H1 (cell line): ENCODE measurements around the gene CYP2C18. TPM values are rescaled to one million over a fixed set of nuclear protein-coding genes. Genes with fewer than 3 reads are reported as not detected.

Experiments
- CTCF ChIA-PET: fragments of 300-600 bp; sonication (Branson Sonifier 250); formaldehyde crosslinking; loops from one replicate; lab custom pipeline; 2021; ENCODE audit not compliant: partially characterized antibody; lab: Charles Lee
- POLR2A ChIA-PET: fragments of 300-600 bp; sonication (Branson Sonifier 250); formaldehyde crosslinking; loops from one replicate; lab custom pipeline; 2021; ENCODE audit warnings: inconsistent platforms; ENCODE audit not compliant: partially characterized antibody; lab: Charles Lee
- DNase-seq, 2 experiments: peaks; one replicate each; pipeline versions ENCODE4 v3.0.0 to v3.0.0-alpha.2; 2010 to 2022; ENCODE audit warnings: low spot score in 2 of 2, low read depth in 1 of 2, mixed read lengths in 1 of 2
- FAIRE-seq: peaks from 2 replicates; lab custom pipeline; 2011; peaks lifted over from hg19 to GRCh38; lab: Jason Lieb, UNC
- H2AFZ ChIP-seq: 2 replicates; pipeline ENCODE4 v1.8.1; 2012; ENCODE audit warnings: low read length, inconsistent platforms
- H2AK5ac ChIP-seq: 2 replicates; pipeline ENCODE4 v1.6.1; 2013; ENCODE audit warnings: low read depth, low read length
- H2BK120ac ChIP-seq: replicated peaks from 2 replicates; pipeline ENCODE3; 2013; ENCODE audit warnings: low read depth, low read length, inconsistent platforms
- H2BK12ac ChIP-seq: 2 replicates; pipeline ENCODE4 v1.6.1; 2013; ENCODE audit warnings: low read depth, low read length
- H2BK15ac ChIP-seq: 2 replicates; pipeline ENCODE4 v1.6.1; 2013; ENCODE audit warnings: low read length
- H2BK20ac ChIP-seq: 2 replicates; pipeline ENCODE4 v1.6.1; 2013; ENCODE audit warnings: low read length
- H2BK5ac ChIP-seq: 2 replicates; pipeline ENCODE4 v1.6.1; 2013; ENCODE audit warnings: low read depth, low read length
- H3K14ac ChIP-seq: 2 replicates; pipeline ENCODE4 v1.6.1; 2013; ENCODE audit warnings: inconsistent platforms; ENCODE audit not compliant: insufficient read length
- H3K18ac ChIP-seq: 2 replicates; pipeline ENCODE4 v1.6.1; 2013; ENCODE audit warnings: low read length; ENCODE audit errors: extremely low read depth
- H3K23ac ChIP-seq: 2 replicates; pipeline ENCODE4 v1.6.1; 2013; ENCODE audit warnings: inconsistent platforms; ENCODE audit not compliant: insufficient read length
- H3K23me2 ChIP-seq: 2 replicates; pipeline ENCODE4 v1.6.1; 2013; ENCODE audit warnings: low read depth, low read length
- H3K27ac ChIP-seq: 2 replicates; pipeline ENCODE4 v1.6.1; 2011; ENCODE audit warnings: low read depth, low read length, inconsistent platforms
- H3K27me3 ChIP-seq, 4 experiments: replicated peaks in 1 of 4; 1 replicate in 1 of 4; 2 replicates in 3 of 4; pipeline versions ENCODE4 v1.6.1 to v1.8.1; 2011 to 2013; ENCODE audit warnings: low read length in 3 of 4, mild to moderate bottlenecking in 3 of 4, inconsistent platforms in 2 of 4, mixed read lengths in 2 of 4, moderate library complexity in 1 of 4; ENCODE audit not compliant: control insufficient read depth in 3 of 4, insufficient read depth in 3 of 4; ENCODE audit errors: extremely low read depth in 1 of 4
- H3K36me3 ChIP-seq, 4 experiments: 2 replicates each; pipeline versions ENCODE4 v1.6.1 to v1.8.1; 2011 to 2013; ENCODE audit warnings: mild to moderate bottlenecking in 4 of 4, low read length in 3 of 4, moderate library complexity in 2 of 4, control low read depth in 1 of 4, inconsistent platforms in 1 of 4; ENCODE audit not compliant: insufficient read depth in 4 of 4, control insufficient read depth in 2 of 4
- H3K4ac ChIP-seq: replicated peaks from 2 replicates; pipeline ENCODE3; 2013; ENCODE audit warnings: low read length, low read depth, mixed read lengths, inconsistent platforms; ENCODE audit not compliant: insufficient read length
- H3K4me1 ChIP-seq, 4 experiments: replicated peaks in 1 of 4; 1 replicate in 1 of 4; 2 replicates in 3 of 4; pipeline versions ENCODE4 v1.6.1 to v1.8.1; 2011 to 2013; ENCODE audit warnings: low read length in 3 of 4, inconsistent platforms in 2 of 4, mixed read lengths in 1 of 4; ENCODE audit not compliant: insufficient read depth in 4 of 4, control insufficient read depth in 3 of 4
- H3K4me2 ChIP-seq, 2 experiments: 2 replicates each; pipeline versions ENCODE4 v1.6.1 to v1.8.1; 2011 to 2013; ENCODE audit warnings: low read depth in 2 of 2, low read length in 2 of 2, control low read depth in 1 of 2, inconsistent platforms in 1 of 2, mild to moderate bottlenecking in 1 of 2; ENCODE audit not compliant: insufficient read depth in 1 of 2
- H3K4me3 ChIP-seq, 4 experiments: fragments of 200-600, 300-600 bp in 1 of 4; sonication (generic), shearing (Covaris generic), sonication (Bioruptor Twin) in 1 of 4; 2 replicates each; pipeline versions ENCODE4 v1.5.1 to v1.8.1; 2011 to 2016; ENCODE audit warnings: low read length in 4 of 4, low read depth in 3 of 4, control low read depth in 2 of 4, inconsistent platforms in 2 of 4, mild to moderate bottlenecking in 2 of 4, mixed read lengths in 1 of 4, moderate library complexity in 1 of 4; ENCODE audit not compliant: insufficient read depth in 2 of 4; ENCODE audit errors: extremely low read depth in 1 of 4
- H3K56ac ChIP-seq: replicated peaks from 2 replicates; pipeline ENCODE3; 2013; ENCODE audit warnings: low read depth, mild to moderate bottlenecking, mixed read lengths, low read length, inconsistent platforms; ENCODE audit not compliant: insufficient read length
- H3K79me1 ChIP-seq: 2 replicates; pipeline ENCODE4 v1.6.1; 2013; ENCODE audit warnings: low read depth, low read length, control low read depth
- H3K79me2 ChIP-seq, 2 experiments: 2 replicates each; pipeline versions ENCODE4 v1.6.1 to v1.8.1; 2012 to 2013; ENCODE audit warnings: low read length in 2 of 2, mild to moderate bottlenecking in 2 of 2, inconsistent platforms in 1 of 2; ENCODE audit not compliant: insufficient read depth in 2 of 2, control insufficient read depth in 1 of 2
- H3K9ac ChIP-seq, 4 experiments: replicated peaks in 1 of 4; 1 replicate in 1 of 4; 2 replicates in 3 of 4; pipeline versions ENCODE4 v1.6.1 to v1.8.1; 2011 to 2013; ENCODE audit warnings: low read depth in 3 of 4, low read length in 3 of 4, control low read depth in 2 of 4, mild to moderate bottlenecking in 2 of 4, moderate library complexity in 2 of 4, inconsistent platforms in 1 of 4; ENCODE audit errors: extremely low read depth in 1 of 4
- H3K9me3 ChIP-seq, 2 experiments: 2 replicates each; pipeline versions ENCODE4 v1.6.1 to v1.8.1; 2012 to 2013; ENCODE audit warnings: mild to moderate bottlenecking in 2 of 2, moderate library complexity in 2 of 2, control low read depth in 1 of 2, inconsistent platforms in 1 of 2, low read depth in 1 of 2, low read length in 1 of 2, mixed read lengths in 1 of 2; ENCODE audit not compliant: insufficient read depth in 2 of 2
- H4K20me1 ChIP-seq, 2 experiments: replicated peaks in 1 of 2; 2 replicates each; pipeline versions ENCODE3 to v1.8.1; 2011 to 2013; ENCODE audit warnings: inconsistent platforms in 2 of 2, low read length in 2 of 2, mild to moderate bottlenecking in 1 of 2; ENCODE audit not compliant: insufficient read depth in 2 of 2, control insufficient read depth in 1 of 2
- H4K5ac ChIP-seq: 2 replicates; pipeline ENCODE4 v1.6.1; 2013; ENCODE audit warnings: low read length, low read depth, mixed read lengths, inconsistent platforms; ENCODE audit not compliant: insufficient read length
- H4K8ac ChIP-seq: 2 replicates; pipeline ENCODE4 v1.8.0; 2013; ENCODE audit warnings: mild to moderate bottlenecking, moderate library complexity, low read length, inconsistent platforms; ENCODE audit not compliant: insufficient read depth; ENCODE audit errors: extremely low read depth
- H4K91ac ChIP-seq: replicated peaks from 2 replicates; pipeline ENCODE3; 2013; ENCODE audit warnings: low read length, mixed read lengths, inconsistent platforms; ENCODE audit not compliant: insufficient read length
- ASH2L ChIP-seq: fragments of 200-600, 300-600 bp; sonication (generic); IDR thresholded peaks from one replicate; pipeline ENCODE4 v1.7.1; 2017; ENCODE audit warnings: low read length
- CBX8 ChIP-seq: fragments of 300-800, 300-1000 bp; sonication (generic); IDR thresholded peaks from 2 replicates; pipeline ENCODE4 v1.7.1; 2016; ENCODE audit warnings: low read depth, low read length, borderline replicate concordance
- EZH2 ChIP-seq: fragments of 200-600 bp; sonication (generic); IDR thresholded peaks from 2 replicates; pipeline ENCODE4 v1.7.1; 2012; ENCODE audit warnings: low read depth, mild to moderate bottlenecking, moderate library complexity, low read length, inconsistent platforms; ENCODE audit not compliant: severe bottlenecking
- HDAC2 ChIP-seq, 2 experiments: fragments of 300-600 bp in 1 of 2; sonication (generic) in 1 of 2; IDR thresholded peaks; 2 replicates each; pipeline ENCODE4 v1.6.1; 2011 to 2012; ENCODE audit warnings: low read depth in 2 of 2, low read length in 2 of 2, mild to moderate bottlenecking in 2 of 2, moderate library complexity in 2 of 2, borderline replicate concordance in 1 of 2, inconsistent platforms in 1 of 2
- HDAC6 ChIP-seq: IDR thresholded peaks from one replicate; pipeline ENCODE4 v1.7.1; 2012; ENCODE audit warnings: low read depth, mild to moderate bottlenecking, inconsistent platforms, low read length, moderate library complexity
- JUND ChIP-seq: IDR thresholded peaks from 2 replicates; pipeline ENCODE4 v1.6.1; 2011; ENCODE audit warnings: mild to moderate bottlenecking, improper control_type of control experiment, low read length
- KDM1A ChIP-seq: fragments of 200-600, 300-600 bp; sonication (generic); IDR thresholded peaks from 2 replicates; pipeline ENCODE4 v1.7.1; 2016; ENCODE audit warnings: mild to moderate bottlenecking, low read length, borderline replicate concordance
- NRF1 ChIP-seq: IDR thresholded peaks from 2 replicates; pipeline ENCODE4 v1.6.1; 2011; ENCODE audit warnings: mild to moderate bottlenecking, low read depth, low read length, improper control_type of control experiment
- RAD21 ChIP-seq, 2 experiments: IDR thresholded peaks in 1 of 2; conservative IDR thresholded peaks in 1 of 2; 2 replicates each; pipeline ENCODE4 v1.6.1; 2011; ENCODE audit warnings: low read depth in 2 of 2, low read length in 2 of 2, improper control_type of control experiment in 1 of 2, inconsistent platforms in 1 of 2, mild to moderate bottlenecking in 1 of 2, moderate library complexity in 1 of 2
- RFX5 ChIP-seq: IDR thresholded peaks from 2 replicates; pipeline ENCODE4 v1.6.1; 2011; ENCODE audit warnings: low read depth, low read length, improper control_type of control experiment, borderline replicate concordance
- SP1 ChIP-seq: IDR thresholded peaks from 2 replicates; pipeline ENCODE4 v1.6.1; 2011; ENCODE audit warnings: low read depth, low read length
- SP2 ChIP-seq: IDR thresholded peaks from 2 replicates; pipeline ENCODE4 v1.6.1; 2012; ENCODE audit warnings: mild to moderate bottlenecking, low read length, inconsistent platforms
- SUZ12 ChIP-seq: fragments of 200-600 bp; sonication (generic); IDR thresholded peaks from 2 replicates; pipeline ENCODE4 v1.6.1; 2012; ENCODE audit warnings: mild to moderate bottlenecking, inconsistent platforms, low read length, moderate library complexity, mixed read lengths
- TEAD4 ChIP-seq: IDR thresholded peaks from 2 replicates; pipeline ENCODE4 v1.6.1; 2012; ENCODE audit warnings: low read depth, low read length, inconsistent platforms, mixed read lengths
- polyA plus RNA-seq, 7 experiments: library from polyadenylated mRNA; depleted of rRNA in 3 of 7; stranded (reverse) in 5 of 7; unstranded in 2 of 7; fragments of >200 nt in 5 of 7; fragments of 200-250 nt in 2 of 7; gene quantifications; 1 replicate in 5 of 7; 2 replicates in 1 of 7; 4 replicates in 1 of 7; pipeline versions ENCODE4 v1.2.1 to v1.2.3, GENCODE V29; 2011 to 2013; ENCODE audit warnings: missing spikeins in 2 of 7, mixed read lengths in 2 of 7
- total RNA-seq: library from RNA; stranded (reverse); fragmentation: NEBNext Ultra II Directional; extraction: Animal tissue kit (Norgen Biotek cat#: 25700); gene quantifications from 2 replicates; pipeline ENCODE4 v1.2.1, GENCODE V29; 2021
- TF ChIP-seq, protein P1 (sequence below): IDR thresholded peaks from 2 replicates; pipeline ENCODE4 v1.6.1; 2011; ENCODE audit warnings: low read length, improper control_type of control experiment

CYP2C18 gene
- total and polyA plus RNA-seq, 2 of the 8 experiments (the other 6 are each of a cell fraction or from before 2014, with no cell fraction given) = 0.17 TPM; not detected in 1

DNA sequence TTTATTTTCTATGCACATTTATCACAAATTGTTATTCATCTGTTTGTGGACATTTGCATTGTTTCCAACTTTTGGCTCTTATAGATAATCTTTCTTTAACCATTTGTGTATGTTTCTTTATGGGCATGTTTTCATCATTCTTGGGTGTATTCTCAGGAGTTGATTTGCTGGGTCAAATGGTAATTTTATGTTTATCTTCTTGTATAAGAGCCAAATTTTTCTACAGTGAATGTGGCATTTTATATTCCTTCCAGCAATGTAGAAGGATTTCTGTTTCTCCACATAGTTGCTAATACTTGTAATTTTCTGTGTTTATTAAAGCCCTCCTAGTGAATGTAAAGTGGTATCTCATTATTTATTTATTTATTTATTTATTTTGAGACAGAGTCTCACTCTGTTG, 100.7 kb downstream of the CYP2C18 start:
- Histone ChIP-seq H3K4me2 (no peak overlapping the region), H4K20me1 (no peaks in the 10 kb centered on the region), H2AK5ac (no peak overlapping the region), H2BK20ac (no peak overlapping the region), H3K14ac (no peak overlapping the region), H3K27ac (no peak overlapping the region), H3K79me1 (no peaks in the 10 kb centered on the region), H3K79me2 (no peaks in the 10 kb centered on the region), H2BK12ac (no peak overlapping the region), H3K4me1 (no peaks in the 10 kb centered on the region), H4K8ac (no peak overlapping the region), H3K4ac (no peak overlapping the region), H2BK15ac (no peak overlapping the region), H3K23me2 (no peaks in the 10 kb centered on the region), H3K9ac (no peak overlapping the region), H3K18ac (no peak overlapping the region), H3K9me3 (no peaks in the 10 kb centered on the region), H4K5ac (no peak overlapping the region), H3K23ac (no peak overlapping the region), H3K4me3 (no peak overlapping the region), H3K27me3 (no peaks in the 10 kb centered on the region), H2AFZ (no peak overlapping the region), H2BK5ac (no peak overlapping the region), H2BK120ac (no peak overlapping the region), H4K91ac (no peak overlapping the region), H3K56ac (no peak overlapping the region), H3K36me3 (no peaks in the 10 kb centered on the region)
- FAIRE-seq (no peak), DNase-seq (no peak)
- ChIA-PET CTCF (no interaction called here), POLR2A (no interaction called here)
- TF ChIP-seq NRF1 (no peak), HDAC2 (IDR thresholded peaks at IDR 0.05; ENCODE audit: borderline replicate concordance in 1 of 2, low read depth in 2 of 2, low read length in 2 of 2) (no peak), SP1 (no peak), JUND (no peak), KDM1A (no peak), EZH2 (no peak), HDAC6 (no peak), SP2 (no peak), SUZ12 (no peak), RAD21 (IDR thresholded peaks at IDR 0.05 in 1 of 2, conservative IDR thresholded peaks at IDR 0.05 in 1 of 2; ENCODE audit: low read depth in 2 of 2, low read length in 2 of 2) (no peak), ASH2L (no peak), CBX8 (no peak), TEAD4 (no peak), RFX5 (no peak)
- TF ChIP-seq, protein P1, sequence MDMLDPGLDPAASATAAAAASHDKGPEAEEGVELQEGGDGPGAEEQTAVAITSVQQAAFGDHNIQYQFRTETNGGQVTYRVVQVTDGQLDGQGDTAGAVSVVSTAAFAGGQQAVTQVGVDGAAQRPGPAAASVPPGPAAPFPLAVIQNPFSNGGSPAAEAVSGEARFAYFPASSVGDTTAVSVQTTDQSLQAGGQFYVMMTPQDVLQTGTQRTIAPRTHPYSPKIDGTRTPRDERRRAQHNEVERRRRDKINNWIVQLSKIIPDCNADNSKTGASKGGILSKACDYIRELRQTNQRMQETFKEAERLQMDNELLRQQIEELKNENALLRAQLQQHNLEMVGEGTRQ = no peak
